Mononuclear cell (primary cell): ENCODE results near the gene GTF2H3. TPM values are rescaled to one million over a fixed set of nuclear protein-coding genes. Genes with fewer than 3 reads are reported as not detected.

Source experiments
- total RNA-seq: library from RNA; depleted of rRNA; stranded (reverse); fragments of >200 nt; gene quantifications from one replicate; pipeline ENCODE4 v1.2.3, GENCODE V29; 2012

The GTF2H3 gene
- total RNA-seq, 1 donor, result 27.0 TPM

Other genes with a start within 250 kb of the GTF2H3 start
- gene KMT5A, start 249.7 kb upstream of the GTF2H3 start, total RNA-seq, result 40.3 TPM
- 9.9 TPM for gene RILPL2, start 197.1 kb upstream of the GTF2H3 start, total RNA-seq
- 13.7 TPM for gene SNRNP35, start 175.7 kb upstream of the GTF2H3 start, total RNA-seq
- gene RILPL1, start 100.1 kb upstream of the GTF2H3 start, total RNA-seq, result 1.8 TPM
- 213 TPM for gene TMED2, start 49.3 kb upstream of the GTF2H3 start, total RNA-seq
- gene DDX55, start 31.7 kb upstream of the GTF2H3 start, total RNA-seq, result 26.4 TPM
- 34.3 TPM for gene EIF2B1, start 143 bp upstream of the GTF2H3 start, total RNA-seq
- 1.8 TPM for gene TCTN2, start 37.3 kb downstream of the GTF2H3 start, total RNA-seq
- gene ATP6V0A2, start 78.5 kb downstream of the GTF2H3 start, total RNA-seq, result 27.9 TPM
- gene DNAH10, start 128.5 kb downstream of the GTF2H3 start, total RNA-seq, result 0.21 TPM